Stimulated activated memory B cell treated with anti-CD40 and anti-IgM and Interleukin-4, amounts not matched to agents 10 μg/mL and 1 μg/mL and 100 μg/mL, for 72 hours (primary cell): Measurements from ENCODE around the gene EXD3.
A peak's percentile ranks its signal among the peaks of the same experiment; 100 is the strongest.

Experiments
- ATAC-seq: fragments of 150-1000 bp; cut with Tn5 transposase; 2 replicates; pipeline ENCODE4 v1.10.0; 2021
- H3K27ac Mint-ChIP-seq: one replicate; pipeline ENCODE4 v1.8.0; 2022; ENCODE audit warnings: mild to moderate bottlenecking, mixed read lengths
- H3K27me3 Mint-ChIP-seq: one replicate; pipeline ENCODE4 v1.8.0; 2022; ENCODE audit warnings: mixed read lengths
- H3K36me3 Mint-ChIP-seq: one replicate; pipeline ENCODE4 v1.8.0; 2022; ENCODE audit warnings: mixed read lengths
- H3K4me1 Mint-ChIP-seq: one replicate; pipeline ENCODE4 v1.8.0; 2022; ENCODE audit warnings: mixed read lengths
- H3K4me3 Mint-ChIP-seq: one replicate; pipeline ENCODE4 v1.8.0; 2022; ENCODE audit warnings: mild to moderate bottlenecking, moderate library complexity, mixed read lengths
- H3K9me3 Mint-ChIP-seq: one replicate; pipeline ENCODE4 v1.8.0; 2022; ENCODE audit warnings: mixed read lengths

EXD3 gene

GRCh38 chr9:137403269-137403668 lies 19.7 kb downstream of the EXD3 start:
- Mint-ChIP-seq H3K27ac (no peak overlapping the region), H3K36me3 (peaks cover 26% of the 10 kb centered on the region), H3K4me3 (no peak overlapping the region), H3K27me3 (peaks cover 21% of the 10 kb centered on the region), H3K9me3 (peaks cover 5% of the 10 kb centered on the region), H3K4me1 (peaks cover 42% of the 10 kb centered on the region)
- no peak for ATAC-seq

- peaks cover 26% of the 10 kb centered on the region for H3K36me3 Mint-ChIP-seq
- no peak overlapping the region for H3K27ac Mint-ChIP-seq
- ATAC-seq, result no peak
- peaks cover 5% of the 10 kb centered on the region for H3K9me3 Mint-ChIP-seq
- peaks cover 41% of the 10 kb centered on the region for H3K4me1 Mint-ChIP-seq
- peaks cover 16% of the 10 kb centered on the region for H3K27me3 Mint-ChIP-seq
- no peak overlapping the region for H3K4me3 Mint-ChIP-seq
Observed at GRCh38 chr9:137402746-137403145, 20.2 kb downstream of the EXD3 start.

- Mint-ChIP-seq H3K4me1 (peaks cover 38% of the 10 kb centered on the region), H3K9me3 (peaks cover 5% of the 10 kb centered on the region), H3K27me3 (no peaks in the 10 kb centered on the region), H3K4me3 (no peak overlapping the region), H3K27ac (no peak overlapping the region), H3K36me3 (peaks cover 37% of the 10 kb centered on the region)
- no peak for ATAC-seq
Observed at GRCh38 chr9:137398561-137399468, 24.1 kb downstream of the EXD3 start.

DNA sequence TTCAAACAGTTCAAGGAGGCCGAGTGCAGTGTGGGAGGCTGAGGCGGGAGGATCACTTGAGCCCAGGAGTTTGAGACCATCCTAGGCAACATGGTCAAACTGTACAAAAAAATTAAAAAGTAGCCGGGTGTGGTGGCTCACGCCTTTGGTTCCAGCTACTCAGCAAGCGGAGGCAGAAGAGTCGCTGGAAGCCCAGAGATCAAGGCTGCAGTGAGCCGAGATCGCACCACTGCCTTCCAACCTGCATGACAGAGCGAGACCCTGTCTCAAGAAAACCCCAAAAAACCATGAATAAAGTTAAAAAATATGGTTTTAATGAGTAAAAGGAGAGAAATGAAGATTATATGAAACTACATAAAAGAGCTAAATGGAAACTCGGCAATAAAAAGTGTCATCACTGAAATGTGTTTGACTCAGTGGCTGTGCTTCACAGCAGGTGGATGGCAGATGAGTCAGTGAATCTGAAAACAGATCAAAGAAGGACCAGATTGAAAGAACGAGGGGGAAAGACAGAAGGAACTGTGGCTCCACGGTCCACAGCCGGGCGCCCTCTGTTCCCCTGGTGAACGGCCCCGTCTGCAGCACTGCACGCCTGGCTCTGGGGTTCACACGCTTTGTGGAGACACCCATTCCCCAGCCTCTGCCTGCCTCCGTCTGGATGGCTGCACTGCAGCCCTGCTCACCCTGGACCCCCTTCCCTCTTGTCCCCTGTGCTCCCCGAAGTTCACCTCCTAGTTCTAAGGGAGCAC lies 25.1 kb downstream of the EXD3 start:
- Mint-ChIP-seq H3K4me1 (peaks cover 37% of the 10 kb centered on the region), H3K4me3 (no peak overlapping the region), H3K9me3 (peaks cover 5% of the 10 kb centered on the region), H3K27me3 (no peaks in the 10 kb centered on the region), H3K27ac (no peak overlapping the region), H3K36me3 (peaks cover 28% of the 10 kb centered on the region)
- no peak for ATAC-seq

DNA sequence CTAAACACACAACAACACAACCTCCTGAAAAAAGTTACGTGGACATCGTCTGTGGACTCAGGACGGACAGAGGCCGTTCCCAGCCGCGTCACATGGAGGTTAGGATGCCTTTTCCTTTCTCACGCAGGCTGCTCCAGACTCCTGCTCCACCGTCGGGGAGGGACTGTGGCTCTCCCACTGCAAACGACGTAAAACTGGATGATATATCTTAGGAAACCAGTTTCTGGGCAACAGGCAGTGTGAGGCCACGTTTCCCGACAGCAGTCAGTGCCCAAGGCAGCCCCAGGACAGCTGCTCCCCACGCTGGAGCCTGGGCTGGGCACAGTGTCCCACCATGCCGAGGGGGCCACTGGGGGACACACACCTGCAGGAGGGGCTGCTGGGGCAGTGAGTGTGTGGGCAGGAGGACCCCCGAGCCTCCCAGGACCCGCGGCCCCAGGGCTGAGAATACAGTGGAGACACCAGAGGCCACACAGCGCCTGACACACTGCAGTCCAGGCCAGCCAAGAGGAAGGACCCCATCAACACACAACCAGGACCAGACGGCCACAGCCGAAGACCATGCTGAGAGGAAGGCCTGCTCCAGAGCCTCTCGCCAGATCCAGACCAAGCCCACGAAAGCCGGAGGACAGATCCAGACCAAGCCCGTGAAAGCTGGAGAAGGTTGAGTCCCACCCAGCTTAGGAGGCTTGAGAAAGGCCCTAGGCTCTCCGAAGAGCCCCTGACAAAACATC lies 26.2 kb downstream of the EXD3 start:
- Mint-ChIP-seq H3K27ac (no peak overlapping the region), H3K4me1 (peaks cover 28% of the 10 kb centered on the region), H3K36me3 (peaks cover 26% of the 10 kb centered on the region), H3K27me3 (no peaks in the 10 kb centered on the region), H3K4me3 (no peak overlapping the region), H3K9me3 (no peaks in the 10 kb centered on the region)
- ATAC-seq, result no peak

GRCh38 chr9:137396227-137396626 lies 26.7 kb downstream of the EXD3 start:
- H3K27ac Mint-ChIP-seq, result no peak overlapping the region
- H3K36me3 Mint-ChIP-seq, result peaks cover 26% of the 10 kb centered on the region
- H3K27me3 Mint-ChIP-seq, result no peaks in the 10 kb centered on the region
- ATAC-seq, result no peak
- H3K9me3 Mint-ChIP-seq, result no peaks in the 10 kb centered on the region
- H3K4me3 Mint-ChIP-seq, result no peak overlapping the region
- H3K4me1 Mint-ChIP-seq, result peaks cover 28% of the 10 kb centered on the region

GRCh38 chr9:137395666-137396010 lies 27.3 kb downstream of the EXD3 start:
- H3K9me3 Mint-ChIP-seq, result no peaks in the 10 kb centered on the region
- no peaks in the 10 kb centered on the region for H3K27me3 Mint-ChIP-seq
- no peak for ATAC-seq
- no peak overlapping the region for H3K4me3 Mint-ChIP-seq
- peaks cover 28% of the 10 kb centered on the region for H3K4me1 Mint-ChIP-seq
- peaks cover 26% of the 10 kb centered on the region for H3K36me3 Mint-ChIP-seq
- H3K27ac Mint-ChIP-seq, result no peak overlapping the region

DNA sequence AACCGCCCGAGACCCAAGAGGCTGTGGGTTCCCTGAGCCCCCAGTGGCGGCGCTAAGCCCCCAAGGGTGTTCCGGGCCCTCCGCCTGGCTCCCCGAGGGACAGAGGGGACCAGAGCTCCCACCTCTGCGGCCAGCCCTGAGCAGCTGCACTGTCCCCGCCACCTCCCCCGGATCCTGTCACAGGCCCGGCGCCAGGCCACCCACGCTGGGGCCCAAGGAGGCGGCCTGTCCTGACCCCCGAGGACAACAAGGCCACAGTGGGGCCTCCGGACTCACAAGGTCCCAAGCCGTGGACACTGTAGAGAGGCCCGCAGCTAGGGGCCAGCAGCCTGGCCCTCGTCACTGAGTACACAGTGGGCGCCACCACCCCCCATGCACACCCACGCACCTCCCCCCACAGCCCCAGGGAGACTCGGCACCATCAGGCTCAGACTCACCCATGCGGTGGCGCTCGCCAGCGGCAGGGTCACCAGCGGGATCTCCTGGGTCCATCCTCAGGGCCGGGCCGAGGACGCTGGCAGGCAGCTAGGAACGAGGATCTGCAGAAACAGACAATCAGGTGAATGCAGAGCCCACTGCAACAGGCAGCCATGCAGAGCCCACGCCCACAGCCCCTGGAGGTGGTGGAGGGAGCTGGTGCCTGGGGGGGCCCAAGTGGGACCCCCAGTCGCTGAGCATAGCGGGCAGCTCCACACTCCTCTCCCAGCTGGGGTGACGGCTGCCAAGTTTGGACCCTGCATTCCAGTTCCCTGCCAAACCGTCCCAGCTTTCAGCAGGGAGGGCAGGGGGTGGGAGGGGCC lies 27.9 kb downstream of the EXD3 start:
- peaks cover 26% of the 10 kb centered on the region for H3K36me3 Mint-ChIP-seq
- ATAC-seq, result no peak
- no peaks in the 10 kb centered on the region for H3K9me3 Mint-ChIP-seq
- no peaks in the 10 kb centered on the region for H3K27me3 Mint-ChIP-seq
- no peak overlapping the region for H3K4me3 Mint-ChIP-seq
- no peak overlapping the region for H3K27ac Mint-ChIP-seq
- H3K4me1 Mint-ChIP-seq, result peaks cover 23% of the 10 kb centered on the region

DNA sequence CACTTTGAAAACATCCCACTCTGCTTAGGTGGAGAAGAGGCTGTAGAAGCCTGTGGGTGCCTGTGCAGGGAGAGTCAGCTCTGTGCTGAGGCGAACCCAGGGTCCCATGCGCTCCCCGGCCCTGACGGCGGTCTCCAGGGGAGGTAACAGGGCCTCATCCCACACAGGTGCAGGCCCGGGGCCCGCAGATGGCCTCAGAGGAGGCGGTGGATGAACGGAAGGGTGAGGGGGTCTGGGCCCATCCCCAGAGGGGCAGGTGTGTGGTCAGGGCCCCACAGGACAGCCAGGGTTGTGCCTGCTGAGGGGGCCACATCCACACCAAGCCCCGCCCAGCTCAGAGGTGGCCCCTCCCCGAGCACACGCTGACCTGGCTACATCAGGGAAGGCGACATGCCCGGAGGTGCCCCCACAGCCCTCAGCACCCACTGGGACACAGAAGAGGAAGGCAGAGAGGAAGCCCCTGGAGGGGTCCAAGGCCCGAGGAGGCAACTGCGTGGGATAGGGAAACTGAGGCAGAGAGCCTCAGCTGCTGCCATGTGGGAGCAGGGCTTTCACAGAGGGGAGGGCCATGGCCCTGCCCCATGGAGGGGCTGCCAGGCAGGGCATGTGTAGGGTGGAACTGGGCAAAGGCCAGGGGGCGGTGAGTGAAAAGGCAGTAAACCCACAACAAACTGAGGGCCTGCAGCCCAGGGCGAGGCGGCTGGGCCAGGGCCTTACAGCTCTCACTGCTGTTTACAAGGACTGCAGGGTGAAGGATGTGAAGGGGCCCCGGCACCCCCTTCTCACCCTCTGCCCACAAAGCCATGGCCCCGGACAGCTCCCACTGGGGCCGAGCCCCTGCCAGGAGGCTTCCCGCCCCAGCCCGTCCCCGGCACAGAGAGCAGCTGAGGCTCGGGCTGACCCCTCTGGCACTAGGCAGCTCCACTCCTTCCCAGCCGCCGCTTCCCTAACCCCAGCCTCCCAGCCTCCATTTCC lies 29.5 kb downstream of the EXD3 start:
- Mint-ChIP-seq H3K9me3 (no peaks in the 10 kb centered on the region), H3K27ac (no peak overlapping the region), H3K4me3 (no peak overlapping the region), H3K4me1 (peaks cover 12% of the 10 kb centered on the region), H3K27me3 (no peaks in the 10 kb centered on the region), H3K36me3 (peaks cover 26% of the 10 kb centered on the region)
- ATAC-seq, result no peak

- H3K27me3 Mint-ChIP-seq, result no peaks in the 10 kb centered on the region
- no peak overlapping the region for H3K4me3 Mint-ChIP-seq
- no peak for ATAC-seq
- H3K9me3 Mint-ChIP-seq, result no peaks in the 10 kb centered on the region
- H3K27ac Mint-ChIP-seq, result no peak overlapping the region
- H3K4me1 Mint-ChIP-seq, result peaks cover 4% of the 10 kb centered on the region
- peaks cover 22% of the 10 kb centered on the region for H3K36me3 Mint-ChIP-seq
Observed at GRCh38 chr9:137392232-137393007, 30.5 kb downstream of the EXD3 start.

- ATAC-seq, result no peak
- Mint-ChIP-seq H3K4me3 (no peak overlapping the region), H3K4me1 (no peaks in the 10 kb centered on the region), H3K27me3 (no peaks in the 10 kb centered on the region), H3K27ac (no peak overlapping the region), H3K36me3 (peaks cover 15% of the 10 kb centered on the region), H3K9me3 (no peaks in the 10 kb centered on the region)
Observed at GRCh38 chr9:137391411-137391754, 31.6 kb downstream of the EXD3 start.

DNA sequence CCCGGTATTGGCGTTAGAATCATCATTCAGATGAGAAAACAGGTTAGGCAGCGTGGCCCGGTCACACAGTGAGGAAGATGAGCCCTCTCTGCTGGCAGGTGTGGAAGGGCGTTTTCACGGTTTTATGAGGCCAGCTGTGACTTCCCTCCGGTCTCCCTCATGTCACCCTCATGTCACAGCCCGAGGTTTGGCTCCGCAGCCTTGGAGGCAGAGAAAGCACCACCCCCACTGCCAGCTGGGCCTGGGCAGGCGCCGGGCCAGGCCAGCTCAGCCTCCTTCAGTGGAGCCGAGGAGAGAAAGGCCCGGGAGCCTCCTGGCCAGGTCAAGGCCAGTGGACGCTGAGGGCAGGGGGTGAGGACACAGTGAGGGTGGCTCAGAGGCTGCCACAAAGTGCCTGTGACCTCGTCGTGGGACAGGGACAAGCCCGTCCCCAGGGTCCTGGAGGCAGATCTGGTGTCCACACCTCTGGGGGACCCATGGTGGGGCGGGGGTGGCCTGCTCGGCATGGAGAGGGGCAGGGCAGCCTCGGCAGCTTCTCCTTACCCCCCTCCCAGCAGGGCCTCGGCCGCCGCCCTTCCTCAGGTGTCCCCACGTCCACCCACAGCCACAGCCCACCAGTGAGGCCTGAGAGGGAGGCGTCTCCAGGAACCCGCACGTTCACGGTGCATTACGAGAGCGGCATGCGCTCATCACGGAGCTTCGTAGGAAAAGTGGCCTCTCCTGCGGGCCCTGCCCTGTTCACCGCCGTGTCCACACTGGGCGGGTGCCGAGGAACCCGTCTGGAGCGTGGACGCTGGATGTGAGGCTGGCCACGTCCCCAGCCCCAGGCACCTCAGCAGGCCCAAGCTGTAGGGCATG lies 32.2 kb downstream of the EXD3 start:
- Mint-ChIP-seq H3K27ac (no peak overlapping the region), H3K27me3 (no peaks in the 10 kb centered on the region), H3K36me3 (peaks cover 15% of the 10 kb centered on the region), H3K4me1 (no peaks in the 10 kb centered on the region), H3K9me3 (no peaks in the 10 kb centered on the region), H3K4me3 (no peak overlapping the region)
- ATAC-seq, result peak; percentile 9

GRCh38 chr9:137389428-137389746 lies 33.6 kb downstream of the EXD3 start:
- Mint-ChIP-seq H3K36me3 (peaks cover 15% of the 10 kb centered on the region), H3K27me3 (no peaks in the 10 kb centered on the region)

More at GRCh38 chr9:137389428-137389746, 33.6 kb downstream of the EXD3 start:
- no peak for ATAC-seq
- Mint-ChIP-seq H3K27ac (no peak overlapping the region), H3K4me1 (no peaks in the 10 kb centered on the region), H3K4me3 (no peak overlapping the region), H3K9me3 (no peaks in the 10 kb centered on the region)
